Pancreas (tissue), 10 donors: ENCODE data around the gene TNP1. TPM values are rescaled to one million over a fixed set of nuclear protein-coding genes. Genes with fewer than 3 reads are reported as not detected.

Experiments
- ATAC-seq, 4 donors: fragments of 200-7000 bp; cut with Tn5 transposase; one replicate each; pipeline versions ENCODE4 v1.8.0 to v1.9.1; 2020; ENCODE audit warnings: mild to moderate bottlenecking in 4 of 4, moderate library complexity in 4 of 4
- DNase-seq, 6 donors: peaks; one replicate each; pipeline ENCODE4 v3.0.0-alpha.2; 2020
- FAIRE-seq: peaks from 2 replicates; lab custom pipeline; 2012; peaks lifted over from hg19 to GRCh38; lab: Jason Lieb, UNC
- H3K27ac ChIP-seq, 4 donors: fragments of 200-600 bp; sonication (generic); 1 replicate in 3 of 4; 2 replicates in 1 of 4; pipeline versions ENCODE4 v1.5.0 to v1.8.0; 2020
- H3K27me3 ChIP-seq, 4 donors: fragments of 200-600 bp; one replicate each; pipeline ENCODE4 v1.8.0; 2021
- H3K36me3 ChIP-seq, 3 donors: fragments of 200-600 bp; sonication (generic) in 1 of 3; one replicate each; pipeline versions ENCODE4 v1.5.0 to v1.8.0; 2020 to 2021
- H3K4me1 ChIP-seq, 3 donors: fragments of 200-600 bp; one replicate each; pipeline ENCODE4 v1.8.0; 2021
- H3K4me3 ChIP-seq, 4 donors: fragments of 200-600 bp; sonication (generic) in 2 of 4; one replicate each; pipeline versions ENCODE4 v1.5.0 to v1.8.0; 2020 to 2021
- H3K9me3 ChIP-seq, 4 donors: fragments of 200-600 bp; one replicate each; pipeline ENCODE4 v1.8.0; 2021
- CTCF ChIP-seq, 4 donors: fragments of 200-600 bp; sonication (generic) in 3 of 4; IDR thresholded peaks; one replicate each; pipeline versions ENCODE4 v1.5.0 to v1.8.0; 2021; ENCODE audit warnings: antibody characterized with exemption in 4 of 4
- WGBS, 2 donors: extraction: QIAGEN DNeasy Blood & Tissue Kit; methylation state at CpG; one replicate each; pipeline ENCODE4 v1.1.7; 2013; 5-methylcytosine and 5-hydroxymethylcytosine counted together
- intact Hi-C, 3 donors: fragments of 100-400 bp; cut with DNase I; formaldehyde crosslinking; loops; one replicate each; pipeline versions ENCODE4 v1.11.1 to v1.14.2; 2022
- polyA plus RNA-seq, 2 donors: library from polyadenylated mRNA; stranded (reverse); fragments of 200-250 nt; gene quantifications; one replicate each; pipeline ENCODE4 v1.2.3, GENCODE V29; 2013
- total RNA-seq, 6 donors: library from RNA; stranded (reverse); fragmentation: NEBNext Ultra II Directional in 4 of 6; extraction: Animal tissue kit (Norgen Biotek cat#: 25700) in 4 of 6; gene quantifications; one replicate each; pipeline versions ENCODE4 v1.2.1 to v1.2.4, GENCODE V29; 2021 to 2023
- donor health status: healthy with polysubstance abuse.
- donor health status: DM: no; HTN: no; CAD: no; lungs with moderate emphysema.
- donor health status: DM: no; HTN: no; CAD: no.
- donor health status: control.
- donor health status: control.
- donor health status: Bipolar disorder and iron deficiency.
- donor health status: DM: yes; HTN: yes; CAD: no.
- donor health status: DM: no; HTN: no; CAD: no.
- donor health status: DM: no; HTN: no; CAD: no.
- donor health status: DM: yes; HTN: yes; CAD: no.

TNP1 gene
- total and polyA plus RNA-seq, 8 donors: not detected

DNA sequence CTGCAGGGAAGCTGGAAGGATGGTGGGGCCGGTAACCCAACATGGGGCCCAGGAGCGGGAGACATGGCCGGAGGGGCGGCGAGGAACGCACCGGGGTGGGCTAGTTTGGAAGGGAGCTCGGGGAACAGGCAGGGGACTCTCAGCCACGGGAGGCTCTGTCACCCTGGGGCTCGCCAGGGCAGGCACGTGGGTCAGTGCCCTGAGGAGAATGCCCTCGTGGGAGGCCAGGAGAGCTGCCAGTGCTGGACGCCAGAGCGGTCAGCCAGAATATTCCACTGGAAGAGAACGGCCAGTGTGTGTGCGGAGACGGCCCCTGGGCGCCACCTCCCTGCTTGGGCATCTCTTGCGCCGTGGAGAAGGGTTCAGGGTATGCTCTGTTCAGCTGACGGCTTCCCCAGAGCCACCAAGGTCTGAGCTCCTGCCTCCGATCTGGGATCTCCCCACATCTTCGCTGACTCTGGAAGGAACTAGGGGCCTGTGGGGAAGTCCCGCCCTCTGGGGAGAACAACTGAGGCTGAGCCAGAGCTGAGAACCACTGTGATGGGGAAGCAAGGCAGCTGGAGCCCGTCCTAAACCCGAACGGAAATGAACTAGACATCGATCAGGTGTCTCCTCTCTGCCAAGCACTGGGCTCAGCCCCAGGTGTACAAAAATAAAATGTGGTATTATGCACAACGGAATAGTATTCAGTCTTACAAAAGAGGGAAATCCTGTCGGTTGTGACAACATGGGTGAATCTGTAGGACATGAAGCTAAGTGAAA is 49.3 kb downstream of the TNP1 start:
- Histone ChIP-seq H3K27me3 (no peaks in the 10 kb centered on the region), H3K4me1 (no peaks in the 10 kb centered on the region), H3K4me3 (no peak overlapping the region), H3K27ac (no peak overlapping the region), H3K9me3 (no peaks in the 10 kb centered on the region), H3K36me3 (no peaks in the 10 kb centered on the region)
- ATAC-seq (no peak), DNase-seq (no peak), FAIRE-seq (no peak)
- TF ChIP-seq CTCF (IDR thresholded peaks at IDR 0.05): no peak
- intact Hi-C loops: no loop called here
- 75 to 83% methylated on average over 30 of the region's 30 CpGs for WGBS, 2 donors

Other genes starting within 250 kb of the TNP1 start
- 100 to 1,000 TPM in 4 of 6 donors, 10 to 100 TPM in 2; 76.3 to 211 (median 155) TPM for gene IGFBP2, start 226.6 kb downstream of the TNP1 start, total RNA-seq
- 10 to 100 TPM; 43.1 to 56.5 TPM for gene IGFBP2, start 226.6 kb downstream of the TNP1 start, polyA plus RNA-seq
- gene IGFBP5, start 164.5 kb downstream of the TNP1 start, total RNA-seq: 10 to 100 TPM in 5 of 6 donors, 1 to 10 TPM in 1; 8.2 to 91.6 (median 28.8) TPM
- 10 to 100 TPM; 18.4 to 25.0 TPM for gene IGFBP5, start 164.5 kb downstream of the TNP1 start, polyA plus RNA-seq